ENCODE measurements around the gene ACACA.
"Not testable (repeated sequence)": the region's sequence is repeated elsewhere in the genome, so short reads cannot be mapped to it uniquely, and the experiment has no call there.

Gene ACACA

DNA sequence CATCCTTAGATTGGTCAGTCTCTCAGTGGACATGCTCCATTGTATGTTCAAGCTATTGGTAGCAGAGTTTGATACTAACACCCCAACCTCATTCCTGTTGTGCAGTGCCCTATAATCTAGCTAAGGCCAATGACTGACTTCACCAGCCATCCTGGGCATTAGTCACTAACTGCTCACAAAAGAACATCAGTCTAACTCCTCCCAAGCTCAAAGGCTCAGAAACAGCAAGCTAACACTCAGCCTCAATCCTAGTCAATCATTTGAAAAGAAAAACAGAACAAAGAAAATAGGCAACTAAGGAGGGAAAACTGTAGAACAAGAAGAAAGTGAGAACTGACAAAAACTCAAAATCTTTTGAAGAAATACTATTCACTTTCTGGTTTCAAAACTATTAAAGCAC lies 229.9 kb downstream of the ACACA start:
- DNase-seq (ENCODE audit: low spot score): peak; percentile 85

DNA sequence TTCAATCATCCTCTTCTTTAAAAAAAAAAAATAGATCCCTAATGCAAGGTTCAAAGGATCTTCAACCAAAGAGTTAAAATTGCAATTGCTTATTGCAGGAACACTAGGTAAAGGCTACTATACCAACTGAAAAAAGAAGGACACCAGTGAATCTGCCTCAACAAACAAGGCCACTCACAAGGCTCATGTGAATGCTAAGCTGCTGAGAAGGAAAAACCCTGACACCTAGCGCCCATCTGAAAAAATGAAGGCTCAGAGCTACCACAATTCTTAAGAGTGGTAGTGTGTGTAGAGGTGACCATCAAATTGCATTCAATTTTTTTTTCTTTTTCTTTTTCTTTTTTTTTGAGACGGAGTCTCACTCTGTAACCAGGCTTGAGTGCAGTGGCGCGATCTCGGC lies 232.4 kb downstream of the ACACA start:
- peak; percentile 47 for DNase-seq (ENCODE audit: low spot score)

DNA sequence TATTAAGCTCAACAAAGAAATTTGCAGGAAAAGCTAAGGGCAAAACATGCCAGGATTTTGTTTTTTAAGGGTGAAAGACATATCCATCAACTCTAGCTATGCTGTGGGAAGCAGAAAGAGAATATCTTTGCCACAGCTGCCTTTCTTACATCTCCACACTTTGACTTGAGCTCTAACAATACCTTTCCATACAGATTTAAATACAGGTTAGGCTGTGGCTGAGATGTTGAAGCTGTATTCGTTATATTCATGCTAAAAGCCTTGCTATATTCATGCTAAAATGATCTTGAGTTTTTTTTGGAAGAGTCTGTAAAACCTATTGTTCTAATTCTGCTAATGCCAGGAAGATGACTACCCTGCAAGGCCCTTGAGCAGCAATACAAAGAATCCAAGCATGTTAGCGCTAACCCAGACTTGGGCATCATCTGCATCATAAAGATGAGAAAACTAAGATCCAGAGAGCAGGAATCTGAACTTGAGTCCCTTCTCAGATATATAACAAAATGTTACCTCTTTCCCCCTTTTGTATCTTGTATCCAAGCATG lies 235.7 kb downstream of the ACACA start:
- no peak for DNase-seq (ENCODE audit: low spot score)

DNA sequence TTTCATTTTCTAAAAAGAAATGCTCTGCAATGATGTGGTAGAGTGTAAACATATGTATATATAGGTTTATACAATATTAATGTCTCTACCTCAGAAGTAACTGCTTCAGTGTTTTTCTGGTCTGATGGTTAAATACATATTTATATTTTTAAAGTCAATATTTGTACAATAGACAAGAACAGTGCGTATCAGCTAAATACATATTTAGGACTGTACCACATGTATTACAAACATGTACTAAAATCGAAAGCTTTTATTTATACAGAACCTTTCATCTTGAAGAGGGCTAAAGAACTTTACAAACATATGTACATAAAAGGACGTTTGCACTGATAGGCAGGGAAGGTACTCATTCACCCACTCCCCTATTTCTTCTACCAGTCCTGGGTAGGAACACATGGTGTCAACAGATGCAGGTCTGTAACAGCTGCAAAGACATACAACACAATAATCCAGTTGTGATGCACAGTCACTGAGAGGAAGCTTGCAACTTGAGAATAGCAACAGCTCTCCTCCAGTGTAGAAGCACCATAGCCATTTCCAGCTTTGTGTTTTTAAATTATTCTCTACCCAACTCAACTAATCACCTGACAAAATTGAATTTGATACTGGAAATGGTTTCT lies 237.8 kb downstream of the ACACA start:
- no peak for DNase-seq (ENCODE audit: low spot score)

DNA sequence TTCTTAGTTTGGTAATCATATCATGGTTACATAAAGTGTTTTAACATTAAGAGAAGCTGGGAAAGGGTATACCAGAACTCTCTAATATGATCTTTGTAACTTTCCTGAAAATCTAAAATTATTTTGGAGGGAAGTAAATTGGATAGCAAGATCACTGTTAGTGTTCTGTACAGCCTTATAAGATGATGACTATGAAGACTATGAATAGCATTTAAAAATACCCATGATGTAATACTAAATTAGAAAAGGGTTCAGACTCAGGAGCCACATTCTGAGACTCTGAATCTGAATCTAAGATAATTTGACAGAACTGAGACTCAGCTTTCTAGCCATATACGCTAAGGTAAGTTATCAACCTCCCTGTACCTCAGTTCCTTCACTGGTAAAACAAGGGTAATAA lies 238.9 kb downstream of the ACACA start:
- DNase-seq (ENCODE audit: low spot score): no peak

DNA sequence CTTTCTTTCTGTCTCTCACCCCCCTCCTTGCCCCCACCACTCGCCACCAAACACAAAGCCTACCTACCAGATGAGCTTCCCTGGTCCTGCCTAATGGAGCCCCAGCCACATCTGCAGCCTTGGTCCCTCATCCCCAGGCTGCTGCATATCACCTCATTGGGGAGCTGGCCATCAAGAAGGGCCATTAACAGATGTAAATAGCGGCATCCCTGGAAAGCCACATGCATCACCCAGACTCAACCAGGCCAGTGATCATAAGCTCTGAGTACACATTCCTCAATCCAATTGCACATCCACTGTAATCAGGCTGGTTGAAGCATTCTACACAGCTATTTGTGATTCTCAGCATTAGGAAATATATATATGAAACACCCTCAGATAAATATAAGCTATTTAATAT lies 242.6 kb downstream of the ACACA start:
- no peak for DNase-seq (ENCODE audit: low spot score)

DNA sequence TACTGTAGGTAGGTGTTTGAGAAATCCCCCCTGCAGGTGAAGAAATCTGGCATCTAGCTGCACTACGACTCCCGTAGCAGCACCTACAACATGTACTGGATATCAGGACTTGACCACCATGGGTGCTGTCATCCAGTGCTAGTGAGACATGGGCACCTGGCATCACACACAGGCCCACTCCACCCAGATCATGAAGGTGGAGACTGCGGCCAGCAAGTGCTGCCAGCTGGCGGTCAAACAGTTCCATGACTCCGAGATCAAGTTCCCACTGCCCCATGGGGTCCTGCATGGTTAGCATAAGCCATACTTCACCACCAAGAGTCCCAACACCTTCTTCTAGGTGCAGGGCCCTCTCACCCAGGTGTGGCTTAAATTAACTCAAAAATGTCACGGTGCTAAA lies 243.8 kb downstream of the ACACA start:
- no peak for DNase-seq (ENCODE audit: low spot score)

DNA sequence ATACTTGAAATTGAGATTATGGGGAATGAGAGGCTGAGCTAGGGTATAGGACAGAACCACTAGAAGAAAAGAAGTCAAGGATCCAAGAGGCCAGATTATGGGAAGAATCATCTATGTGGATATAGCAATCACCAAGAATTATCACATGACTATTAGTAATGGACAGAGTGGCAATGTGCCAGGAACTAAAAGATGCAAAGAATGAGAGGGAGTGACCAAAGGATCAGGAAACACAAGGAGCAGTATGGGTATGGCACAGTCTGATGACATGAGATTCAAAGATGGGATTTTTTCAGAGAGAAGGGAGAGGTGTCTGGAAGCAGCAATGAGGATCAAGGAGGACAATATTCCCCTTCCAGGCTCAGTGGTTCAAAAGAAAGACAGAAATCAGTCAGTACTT lies 245.7 kb downstream of the ACACA start:
- DNase-seq (ENCODE audit: low spot score): peak; percentile 65

DNA sequence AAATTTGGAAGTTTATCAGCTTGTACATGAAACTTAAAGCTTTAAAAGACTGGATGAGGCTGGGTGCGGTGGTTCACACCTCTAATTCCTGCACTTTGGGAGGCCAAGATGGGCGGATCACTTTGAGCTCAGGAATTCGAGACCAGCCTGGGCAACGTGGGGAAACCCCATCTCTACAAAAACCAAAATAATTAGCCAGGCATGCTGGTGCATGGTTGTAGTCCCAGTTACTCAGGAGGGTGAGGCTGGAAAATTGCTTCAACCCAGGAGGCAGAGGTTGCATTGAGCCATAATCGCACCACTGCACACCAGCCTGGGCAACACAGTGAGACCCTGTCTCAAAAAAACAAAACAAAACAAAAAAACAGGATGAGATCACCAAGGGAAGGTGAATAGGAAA lies 248.3 kb downstream of the ACACA start:
- no peak for DNase-seq (ENCODE audit: low spot score)

DNA sequence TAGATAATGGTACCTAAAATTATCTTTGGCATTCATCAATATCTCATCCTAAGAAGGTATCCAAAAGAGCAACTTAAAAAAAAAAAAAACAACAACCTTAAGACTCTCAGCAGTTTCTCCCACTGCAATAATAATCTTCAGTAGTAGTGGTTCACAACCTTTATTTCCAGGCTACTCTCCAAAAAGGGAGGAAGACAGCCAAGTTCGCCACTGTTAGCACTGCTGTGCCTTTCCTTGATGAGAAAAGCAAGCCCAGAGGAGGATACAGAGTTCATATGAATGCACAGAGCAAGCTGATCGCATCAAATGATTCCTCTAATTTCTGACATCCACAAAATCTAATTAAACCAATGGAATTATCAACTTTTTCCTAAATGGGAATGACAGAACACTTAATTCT lies 258.5 kb downstream of the ACACA start:
- no peak for DNase-seq (ENCODE audit: low spot score)

DNA sequence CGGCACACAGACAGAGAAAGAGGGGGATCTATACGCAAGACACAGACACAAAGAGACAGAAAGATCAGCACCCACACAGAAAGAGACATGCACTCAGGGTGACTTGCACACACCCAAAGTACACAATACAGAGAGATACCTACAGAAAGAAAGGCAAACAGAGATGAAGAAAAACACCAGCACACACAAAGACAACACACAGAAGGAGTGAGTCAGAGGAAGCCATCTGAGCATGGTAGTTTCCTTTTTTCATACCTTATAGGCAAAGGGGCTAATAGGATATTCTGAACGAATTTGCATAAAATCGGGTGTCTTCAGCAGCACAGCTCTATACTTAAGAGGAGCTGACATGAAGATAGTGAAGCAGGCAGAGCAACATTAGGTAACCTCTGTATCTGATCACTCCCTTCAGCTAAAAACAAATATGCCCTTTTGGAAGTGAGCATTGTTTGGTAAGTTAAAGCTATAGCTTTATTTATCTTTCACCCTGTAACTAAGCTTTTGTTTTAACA lies 259.3 kb downstream of the ACACA start:
- DNase-seq (ENCODE audit: low spot score): peak; percentile 41

DNA sequence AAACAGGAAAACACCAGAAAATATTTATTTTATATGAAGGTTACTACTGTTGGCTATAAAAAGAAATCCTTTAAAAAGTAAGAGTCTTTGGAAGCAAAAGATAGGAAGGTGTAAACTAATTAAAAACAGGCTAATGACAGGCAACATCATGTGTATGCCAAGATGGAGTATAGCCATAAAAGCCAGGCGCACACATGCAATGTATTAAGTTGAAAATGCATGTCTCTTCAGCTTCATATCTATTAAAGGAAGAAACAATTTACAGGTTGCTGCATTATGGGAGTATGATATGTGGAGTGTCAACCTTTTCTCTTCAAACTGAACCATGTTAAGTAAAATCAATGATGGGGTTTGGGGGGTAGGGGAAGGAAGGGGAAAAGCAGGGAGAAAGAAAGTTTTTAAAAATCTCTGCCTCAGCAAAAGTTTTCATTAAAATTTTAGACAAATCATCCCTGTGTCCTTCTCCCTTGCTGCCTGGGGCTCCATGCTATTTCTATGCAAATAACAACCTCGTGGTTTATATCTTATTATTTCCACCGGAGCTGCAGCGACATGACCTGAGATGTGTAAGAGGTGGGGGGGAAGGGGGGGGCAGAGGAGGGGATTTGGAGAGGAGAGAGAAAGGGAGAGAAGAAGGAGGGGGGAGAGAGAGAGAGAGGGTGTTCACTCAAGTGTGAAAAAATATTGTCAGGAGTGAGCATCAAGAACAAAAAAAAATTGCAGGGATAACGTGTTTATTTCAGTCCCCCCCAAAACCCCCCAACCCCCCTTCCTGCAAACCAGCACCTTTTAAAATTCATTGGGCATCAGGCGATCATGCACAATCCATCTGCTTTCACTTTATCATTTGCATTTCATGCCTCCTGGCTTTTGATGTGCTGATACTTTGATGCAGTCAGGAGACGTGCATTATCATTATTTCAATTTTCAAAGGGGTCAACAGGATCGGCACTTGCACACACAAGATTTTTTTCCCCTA lies 260.3 kb downstream of the ACACA start:
- no peak for DNase-seq (ENCODE audit: low spot score)

DNA sequence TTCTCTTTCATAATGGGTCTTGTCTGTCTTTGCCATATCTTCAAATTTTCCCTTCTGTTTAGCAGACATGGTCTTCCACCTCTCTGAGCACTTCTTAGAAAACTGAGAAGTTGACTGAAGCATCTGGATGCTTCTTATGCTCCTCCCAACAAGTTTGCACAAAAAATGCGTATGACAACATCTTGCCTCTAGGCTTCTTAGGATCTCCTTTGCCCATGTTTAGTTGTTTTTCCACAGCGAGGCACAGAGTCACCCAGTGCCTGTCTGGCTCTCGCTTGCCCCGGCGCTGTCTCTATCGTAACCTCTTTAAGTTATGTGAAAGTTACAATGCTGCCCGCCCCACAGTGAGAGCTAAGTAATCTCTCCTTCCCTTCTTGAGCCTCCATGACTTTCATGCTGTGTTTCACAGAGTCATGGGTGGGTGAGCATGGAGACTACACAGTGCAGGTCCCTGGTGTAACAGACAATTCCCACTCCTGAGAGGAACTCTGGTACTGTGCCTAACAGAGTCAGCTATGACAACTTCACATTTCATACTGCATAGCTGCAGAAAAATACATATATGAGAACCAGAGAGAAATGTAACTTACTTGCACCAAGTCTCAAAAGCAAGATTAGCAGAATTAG lies 262.4 kb downstream of the ACACA start:
- no peak for DNase-seq (ENCODE audit: low spot score)

DNA sequence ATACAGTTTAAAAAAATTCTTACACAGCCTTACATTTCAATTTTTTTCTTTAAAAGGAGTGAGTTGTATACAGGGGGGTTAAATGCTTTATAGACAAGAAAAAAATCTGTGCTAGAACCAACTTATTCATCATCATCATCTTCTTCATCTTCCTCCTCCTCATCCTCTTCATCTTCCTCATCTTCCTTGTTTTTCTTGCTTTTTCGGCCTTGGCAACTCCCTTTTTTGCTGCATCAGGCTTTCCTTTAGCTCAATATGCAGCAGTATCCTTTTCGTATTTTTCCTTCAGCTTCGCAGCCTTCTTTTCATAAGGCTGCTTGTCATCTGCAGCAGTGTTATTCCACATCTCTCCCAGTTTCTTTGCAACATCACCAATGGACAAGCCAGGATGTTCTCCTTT lies 263.1 kb downstream of the ACACA start:
- DNase-seq (ENCODE audit: low spot score): not testable (repeated sequence)

DNA sequence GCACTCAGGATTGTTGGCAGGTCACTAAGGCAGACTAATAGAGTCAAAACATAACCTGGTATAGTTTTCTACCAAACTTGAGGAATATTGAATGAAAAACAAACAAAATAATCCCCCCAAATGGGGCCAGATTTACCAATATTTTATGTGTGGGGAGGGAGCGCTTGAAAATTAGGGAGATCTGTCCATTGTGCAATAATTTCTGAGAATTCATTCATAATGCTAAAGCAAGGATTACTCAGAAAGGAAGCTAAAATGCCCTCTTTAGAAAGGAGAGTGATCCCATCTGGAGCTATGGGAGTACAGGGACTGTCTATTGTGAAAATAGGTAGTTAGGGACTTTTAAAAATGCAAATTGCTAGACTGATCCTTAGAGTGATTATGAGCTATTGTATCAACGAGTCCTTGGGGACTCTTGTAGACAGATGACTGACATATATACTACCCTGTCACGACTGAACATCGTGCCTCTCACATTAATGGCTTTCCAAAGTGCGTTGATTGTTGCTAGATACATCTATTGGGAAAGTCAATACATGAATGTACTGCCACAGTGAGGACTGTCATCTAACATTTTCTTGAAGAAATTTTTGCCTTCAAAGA lies 264.2 kb downstream of the ACACA start:
- DNase-seq (ENCODE audit: low spot score): no peak

DNA sequence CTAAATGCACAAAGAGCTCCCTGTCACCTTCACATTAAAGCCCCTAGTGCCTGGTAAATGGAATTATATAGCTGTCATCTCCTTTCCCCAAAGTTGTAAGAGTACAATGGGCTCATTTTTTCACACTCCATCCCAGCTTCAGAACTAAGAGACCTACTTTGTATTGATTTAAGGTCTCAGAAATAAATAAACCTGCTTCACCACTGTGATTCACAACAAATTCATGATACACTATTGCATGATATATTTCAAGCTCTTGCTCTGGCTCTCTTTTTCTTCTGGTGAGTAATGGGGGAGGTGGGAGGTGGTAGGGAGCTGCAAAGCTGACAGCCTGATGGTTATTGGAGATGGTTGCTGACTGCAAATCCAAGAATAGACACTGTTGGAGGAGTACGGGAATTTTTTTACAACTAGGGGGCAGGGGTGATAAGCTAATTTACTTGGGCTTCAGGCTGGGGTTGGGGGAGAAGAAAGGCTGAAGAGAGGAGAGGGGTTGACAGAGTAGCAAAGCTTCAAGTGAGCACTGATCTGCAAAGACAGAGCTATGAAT lies 268.0 kb downstream of the ACACA start:
- DNase-seq (ENCODE audit: low spot score): no peak

DNA sequence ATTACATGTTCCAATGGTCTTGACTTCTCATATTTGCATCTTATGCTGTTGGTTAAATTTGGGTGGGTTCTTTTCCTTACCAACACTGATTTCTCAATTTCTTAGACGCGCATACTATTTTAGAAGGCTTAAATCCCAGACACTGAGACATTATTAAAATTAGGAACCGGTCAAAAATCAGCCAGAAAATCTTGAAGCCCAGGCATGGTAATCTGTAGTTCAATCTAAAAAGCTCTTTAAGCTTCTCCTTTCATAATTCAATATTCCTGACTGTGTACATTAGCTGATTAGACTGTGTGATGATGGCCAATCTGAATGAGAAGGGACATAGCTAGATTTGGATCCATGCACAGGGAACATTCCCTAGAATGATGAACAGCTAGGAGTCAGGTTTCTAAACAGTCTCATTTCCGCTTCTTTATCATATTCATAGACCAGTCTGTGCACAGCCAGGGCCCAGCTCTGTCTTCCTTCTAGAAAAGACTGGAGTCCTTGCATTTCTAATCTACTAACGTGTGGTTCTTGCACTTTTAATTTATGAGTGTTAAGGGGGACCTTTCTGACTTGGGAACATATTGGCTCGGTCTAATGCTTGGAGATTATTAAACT lies 268.6 kb downstream of the ACACA start:
- no peak for DNase-seq (ENCODE audit: low spot score)

DNA sequence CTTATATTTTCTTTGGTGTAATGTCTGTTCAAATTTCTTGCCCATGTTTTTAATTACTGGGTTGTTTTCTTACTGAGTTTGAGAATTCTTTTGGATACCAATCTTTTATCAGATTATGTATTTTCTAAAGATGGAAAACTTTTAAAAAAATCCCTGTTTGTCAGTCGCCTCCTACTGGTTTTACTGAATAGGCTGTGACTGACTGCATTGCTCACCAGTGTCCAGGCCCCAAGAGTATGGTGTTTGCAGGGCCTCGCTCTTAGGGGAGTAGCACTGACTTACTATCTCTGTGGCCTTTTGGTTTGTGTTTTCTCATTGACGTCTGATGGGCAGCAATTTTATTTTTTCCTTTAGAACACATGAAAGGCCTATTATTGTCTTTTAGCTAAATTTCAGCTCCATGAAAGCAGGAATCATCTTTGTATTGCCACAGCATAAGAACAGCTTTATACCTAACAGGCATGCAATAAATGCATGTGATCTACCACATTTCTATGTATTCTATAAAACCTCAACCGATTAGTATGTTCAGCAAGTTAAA lies 269.5 kb downstream of the ACACA start:
- DNase-seq (ENCODE audit: low spot score): no peak

DNA sequence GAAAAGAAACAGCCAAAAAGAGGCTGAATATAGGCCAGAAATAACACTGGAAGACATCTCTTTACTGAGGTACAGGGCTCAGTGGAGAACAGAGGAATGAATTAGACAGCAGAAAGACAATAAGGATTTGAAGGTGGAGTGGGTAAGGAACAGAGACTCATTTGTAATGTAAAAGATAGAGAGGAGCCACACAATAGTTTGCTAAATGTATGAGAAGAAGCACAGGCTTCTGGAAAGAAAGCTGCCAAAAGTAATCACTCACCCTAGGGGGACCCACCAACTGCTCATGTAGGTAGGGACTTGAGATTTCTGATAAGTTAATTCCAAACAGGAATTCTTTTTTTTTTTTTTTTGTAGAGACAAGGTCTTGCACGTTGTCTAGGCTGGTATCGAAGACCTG lies 271.1 kb downstream of the ACACA start:
- no peak for DNase-seq (ENCODE audit: low spot score)

DNA sequence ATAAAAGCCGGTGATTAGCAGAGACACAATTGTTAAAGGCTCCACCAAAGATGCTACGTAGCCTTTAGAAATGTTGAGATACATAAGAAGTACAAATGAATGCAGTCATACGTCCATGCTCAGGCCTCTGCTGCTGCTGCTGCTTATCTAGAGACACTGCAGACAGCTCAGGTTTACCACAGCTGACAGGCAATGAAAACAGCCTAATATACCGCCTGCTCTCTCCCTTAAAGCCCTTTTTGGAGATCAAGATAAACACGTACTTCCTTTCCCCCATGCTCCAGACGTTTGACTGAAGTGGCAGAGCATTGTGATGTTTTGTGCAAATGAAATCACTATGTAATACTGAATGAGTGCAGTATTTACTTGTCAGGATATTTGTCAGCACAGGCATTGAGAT lies 272.6 kb downstream of the ACACA start:
- no peak for DNase-seq (ENCODE audit: low spot score)

DNA sequence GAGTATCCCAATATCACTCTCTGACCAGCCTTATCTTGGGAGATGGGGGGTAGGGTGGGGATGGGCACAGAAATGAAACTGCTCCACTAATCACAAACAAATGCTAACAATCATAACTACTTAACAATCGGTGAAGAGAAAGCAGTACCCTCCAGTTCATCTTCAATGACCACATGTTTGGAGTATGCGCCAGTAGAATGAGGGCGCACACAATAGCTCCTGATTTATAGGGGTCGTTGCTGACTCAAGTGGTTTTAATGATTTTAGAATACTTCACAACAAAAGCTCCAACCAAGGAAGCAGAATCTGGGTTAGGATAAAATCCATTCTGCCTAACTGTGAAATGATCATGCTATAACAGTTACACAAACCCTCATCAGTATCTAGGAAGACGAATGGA lies 273.5 kb downstream of the ACACA start:
- no peak for DNase-seq (ENCODE audit: low spot score)

Measured in kidney tubule cell (primary cell).